ENCODE data around the gene NFYA. TPM values are rescaled to one million over a fixed set of nuclear protein-coding genes. Genes with fewer than 3 reads are reported as not detected.

Gene NFYA
- total and polyA plus RNA-seq, 9 of the 15 experiments (the other 6 are each of a cell fraction or from before 2014, with no cell fraction given): 7.3 to 37.1 (median 21.8) TPM

- TF ChIP-seq POU5F1 (IDR thresholded peaks at IDR 0.05; ENCODE audit: borderline replicate concordance, low read depth, low read length, partially characterized antibody) (no peak), ZBTB17 (CRISPR knock-in tag; IDR thresholded peaks at IDR 0.05) (0 out of 2 replicates have a peak, but pooled peaks have one; percentile 42), KLF1 (tag; IDR thresholded peaks at IDR 0.05) (peak; percentile 75; the same call in 1 of the 2 replicates), THAP12 (CRISPR knock-in tag; IDR thresholded peaks at IDR 0.05) (no peak), MTA3 (IDR thresholded peaks at IDR 0.05; ENCODE audit: borderline replicate concordance) (peak; percentile 72; the same call in 1 of the 2 replicates), ERF (CRISPR knock-in tag; IDR thresholded peaks at IDR 0.05) (0 out of 2 replicates have a peak, but pooled peaks have one; percentile 30), KLF13 (tag; IDR thresholded peaks at IDR 0.05; ENCODE audit: borderline replicate concordance, low read depth) (peak; percentile 51; the same call in 1 of the 2 replicates), ZNF766 (CRISPR knock-in tag; conservative IDR thresholded peaks at IDR 0.05) (0 out of 2 replicates have a peak, but pooled peaks have one; percentile 32), ARID3B (CRISPR knock-in tag; IDR thresholded peaks at IDR 0.05; ENCODE audit: borderline replicate concordance) (0 out of 2 replicates have a peak, but pooled peaks have one; percentile 26), RBBP5 (IDR thresholded peaks at IDR 0.05; ENCODE audit: borderline replicate concordance, insufficient read depth, low read length, poor library complexity, severe bottlenecking) (no peak), ZNF830 (CRISPR knock-in tag; IDR thresholded peaks at IDR 0.05) (peak; percentile 20; the same call in 1 of the 2 replicates), ARID3A (IDR thresholded peaks at IDR 0.05; ENCODE audit: borderline replicate concordance, low read depth, low read length) (no peak), ATF7 (IDR thresholded peaks at IDR 0.05) (peak; percentile 58), YY1 (IDR thresholded peaks at IDR 0.05; ENCODE audit: borderline replicate concordance in 1 of 3, control insufficient read depth in 1 of 3, extremely low read depth in 1 of 3, insufficient read depth in 3 of 3, insufficient read length in 1 of 3, insufficient replicate concordance in 2 of 3, low read depth in 1 of 3, low read length in 2 of 3) (peak in 1 of 3 experiments; percentile 51), ZNF347 (CRISPR knock-in tag; IDR thresholded peaks at IDR 0.05; ENCODE audit: low read depth) (no peak), USF1 (CRISPR knock-in tag; IDR thresholded peaks at IDR 0.05) (peak; percentile 40; the same call in 1 of the 2 replicates), MAZ (CRISPR knock-in tag; conservative IDR thresholded peaks at IDR 0.05 in 1 of 2, IDR thresholded peaks at IDR 0.05 in 1 of 2) (peak; percentile 33 to 62; a peak in 2 of 4 replicates), MTA2 (IDR thresholded peaks at IDR 0.05; ENCODE audit: low read depth) (0 out of 2 replicates have a peak, but pooled peaks have one; percentile 34), DIDO1 (tag; IDR thresholded peaks at IDR 0.05; ENCODE audit: low read depth) (no peak)
These were observed 44.8 kb upstream of the NFYA start (continued) for GRCh38 chr6:41027799-41028560.

Data from K562 (cell line).